GM18870 (cell line): ENCODE data around the gene PIGM.
A peak's percentile ranks its signal among the peaks of the same experiment; 100 is the strongest.
"Not testable (repeated sequence)": the region's sequence is repeated elsewhere in the genome, so short reads cannot be mapped to it uniquely, and the experiment has no call there.

Experiments used
- ATAC-seq: cut with Tn5 transposase; IDR thresholded peaks from one replicate; pipeline ENCODE4 v1.9.1; 2021; ENCODE audit warnings: moderate library complexity; ENCODE audit not compliant: unreplicated experiment

PIGM gene

DNA sequence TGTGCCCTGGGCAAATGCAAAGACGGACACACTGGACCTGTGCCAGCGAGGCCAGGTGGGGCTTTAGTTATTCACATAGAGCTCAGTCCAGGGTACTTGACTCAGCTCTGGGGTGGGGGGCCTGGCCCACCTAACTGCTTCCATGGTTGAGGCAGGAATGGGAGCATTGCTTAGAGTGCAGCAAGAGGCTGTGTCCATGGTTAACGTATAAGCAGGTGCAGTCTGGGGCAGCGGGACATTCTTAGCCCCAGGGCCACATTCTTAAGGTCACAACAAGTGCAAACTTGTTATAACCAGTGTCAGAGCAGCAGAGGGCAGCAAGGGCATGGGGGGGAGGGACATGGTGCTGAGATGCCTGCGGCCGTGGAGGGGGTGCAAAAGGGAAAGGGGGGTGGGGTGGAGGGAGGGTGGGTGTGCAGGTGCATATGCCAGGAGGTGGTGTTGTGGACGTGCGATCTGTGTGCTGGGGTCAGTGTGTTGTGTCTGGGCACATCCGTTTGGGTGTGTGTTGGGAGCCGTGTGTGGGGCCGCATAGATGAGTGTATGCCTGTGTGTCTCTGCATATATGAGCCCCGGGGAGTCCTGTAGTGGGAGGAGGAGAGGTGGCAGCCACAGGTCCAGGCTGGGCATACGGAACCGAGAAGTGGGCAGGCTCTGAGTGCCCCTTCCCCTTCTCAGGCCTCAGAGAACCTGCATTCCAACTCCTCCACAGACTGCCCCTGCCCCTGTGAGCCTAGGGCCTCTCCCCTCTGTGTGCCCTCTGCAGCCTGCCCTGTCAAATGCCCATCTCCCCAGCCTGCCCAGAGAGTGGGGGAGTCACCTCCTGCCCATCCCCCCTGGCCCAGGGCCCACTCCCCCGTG, 29.8 kb upstream of the PIGM start:
- no peak for ATAC-seq

DNA sequence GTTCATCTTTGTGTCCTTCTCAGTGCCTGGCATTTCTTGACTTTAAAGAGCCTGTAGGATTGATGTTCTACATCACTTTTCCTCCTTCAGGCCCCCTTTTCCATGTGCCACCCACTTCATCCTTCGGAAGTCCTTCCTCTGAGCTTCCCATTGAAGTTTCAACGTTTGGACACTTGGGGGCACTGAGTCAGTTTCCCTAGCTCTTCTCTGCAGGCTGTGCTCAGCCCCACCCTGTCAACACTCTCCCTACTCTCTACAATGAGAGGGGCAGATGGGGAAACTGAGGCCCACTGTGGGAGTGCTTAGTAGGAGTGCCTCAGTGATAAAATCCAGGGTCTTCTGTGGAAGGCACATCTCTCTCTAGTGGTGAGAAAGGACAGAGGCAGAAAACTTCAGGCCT, 26.3 kb upstream of the PIGM start:
- ATAC-seq, result no peak

DNA sequence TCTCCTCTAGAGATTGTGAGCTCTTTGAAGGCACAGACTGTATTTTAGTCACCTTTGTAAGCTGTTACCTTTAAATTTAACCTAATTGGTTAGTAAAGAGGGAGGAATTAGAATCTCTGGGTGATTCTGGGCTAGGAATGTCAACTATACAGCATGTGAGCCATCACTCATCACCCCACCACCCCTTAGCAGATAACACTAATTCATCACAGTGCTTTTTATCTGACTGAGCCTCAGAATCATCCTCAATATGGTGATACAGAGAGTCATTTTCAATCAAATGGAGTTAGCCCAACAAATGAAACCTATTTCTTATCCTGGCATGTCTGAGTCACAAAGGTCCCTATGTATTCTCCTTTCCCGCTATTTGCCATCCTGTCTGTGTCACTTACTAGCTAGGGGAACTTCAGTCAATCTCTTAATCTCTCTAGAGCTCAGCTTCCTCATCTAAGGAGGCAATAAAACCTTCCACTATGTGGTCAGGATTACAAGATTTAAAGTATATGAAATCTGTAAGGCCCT, 24.9 kb upstream of the PIGM start:
- no peak for ATAC-seq

DNA sequence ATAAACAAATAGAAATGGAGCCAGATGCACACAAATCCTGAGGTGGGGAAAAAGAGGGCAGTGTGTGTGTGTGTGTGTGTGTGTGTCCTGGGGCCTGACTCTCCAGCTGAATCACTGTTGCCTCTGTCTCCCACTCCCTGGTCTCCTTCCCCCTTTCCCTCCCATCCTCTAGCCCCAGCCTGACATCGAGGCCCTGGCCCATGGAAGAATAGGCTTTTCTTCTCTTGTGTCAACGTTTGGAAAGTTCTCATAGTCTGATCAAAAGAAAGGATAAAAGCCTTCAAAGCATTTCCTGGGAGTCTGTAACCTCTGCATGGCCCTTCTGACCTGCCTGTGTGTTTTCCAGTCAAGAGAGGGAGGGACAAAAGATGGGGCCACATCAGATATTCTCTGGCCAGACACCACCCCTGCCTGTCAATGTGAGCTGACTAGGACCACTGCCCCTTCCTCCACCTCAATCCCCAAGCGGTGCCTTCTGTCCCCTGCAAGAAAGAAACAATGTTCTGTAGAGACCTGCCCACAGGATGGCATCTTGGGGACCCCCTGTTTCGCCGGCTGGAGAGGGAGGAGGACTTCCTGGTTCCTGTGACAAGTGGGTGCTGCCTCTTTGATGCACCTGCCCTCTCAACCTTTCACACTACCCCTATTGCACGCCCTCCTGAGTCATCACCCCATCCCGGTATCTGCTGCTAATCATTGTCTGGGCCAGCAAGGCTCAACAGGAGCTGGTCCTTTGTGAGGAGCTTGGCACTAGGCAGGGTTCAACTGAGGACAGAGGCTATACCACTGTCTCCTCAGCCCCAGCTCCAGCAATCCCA, 22.0 kb upstream of the PIGM start:
- ATAC-seq, result no peak

DNA sequence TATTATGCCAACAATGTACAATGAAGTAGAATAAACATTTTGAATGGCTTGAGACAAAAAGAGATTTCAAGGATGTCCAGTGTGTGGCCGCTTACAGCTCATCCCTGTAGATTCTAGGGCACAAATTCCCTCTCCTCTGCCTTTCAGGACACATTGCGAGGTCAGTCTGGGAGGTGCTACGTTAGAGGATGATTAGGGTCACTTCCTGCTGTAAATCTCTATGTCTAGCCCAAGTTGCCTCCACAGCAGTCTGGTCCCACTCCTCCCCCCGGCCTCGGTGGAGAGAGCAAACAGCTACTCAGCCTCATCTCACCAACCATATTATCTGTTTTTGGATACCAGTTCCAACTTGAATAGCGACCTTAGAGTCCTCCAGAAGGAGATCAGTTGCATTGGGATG, 21.1 kb upstream of the PIGM start:
- ATAC-seq, result no peak

DNA sequence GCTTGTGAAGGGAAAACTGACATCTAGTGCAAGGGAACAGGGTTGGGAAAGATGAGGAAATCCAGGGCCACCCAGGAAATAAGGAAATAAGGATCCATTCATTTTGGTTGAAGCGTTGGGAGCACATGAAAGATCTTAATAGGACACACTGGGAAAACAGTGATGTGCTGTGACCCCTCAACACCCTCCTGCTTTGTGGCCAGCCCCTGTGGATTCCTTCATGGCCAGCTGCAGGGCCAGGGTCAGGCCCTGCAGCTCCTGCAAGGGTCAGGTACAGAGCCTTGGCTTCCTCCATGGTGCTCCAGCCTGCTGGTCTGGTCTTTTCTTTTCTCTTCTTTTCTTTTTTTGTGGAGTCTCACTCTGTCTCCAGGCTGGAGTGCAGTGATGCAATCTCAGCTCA, 18.8 kb upstream of the PIGM start:
- no peak for ATAC-seq

DNA sequence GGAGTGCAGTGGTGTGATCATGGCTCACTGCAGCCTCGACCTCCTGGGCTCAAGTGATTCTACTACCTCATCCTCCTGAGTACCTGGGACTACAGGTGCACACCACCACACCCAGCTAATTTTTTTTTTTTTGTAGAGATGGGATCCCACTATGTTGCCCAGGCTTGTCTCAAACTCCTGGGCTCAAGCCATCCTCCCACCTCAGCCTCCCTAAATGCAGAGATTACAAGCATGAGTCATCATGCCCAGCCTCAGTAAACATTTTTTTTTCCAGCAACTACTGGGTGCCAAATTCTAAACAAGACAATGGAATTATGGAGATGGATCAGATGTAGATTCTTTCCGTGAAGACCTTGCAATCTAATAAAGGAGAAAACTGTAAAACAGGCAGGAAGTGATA, 18.4 kb upstream of the PIGM start:
- ATAC-seq, result not testable (repeated sequence)

DNA sequence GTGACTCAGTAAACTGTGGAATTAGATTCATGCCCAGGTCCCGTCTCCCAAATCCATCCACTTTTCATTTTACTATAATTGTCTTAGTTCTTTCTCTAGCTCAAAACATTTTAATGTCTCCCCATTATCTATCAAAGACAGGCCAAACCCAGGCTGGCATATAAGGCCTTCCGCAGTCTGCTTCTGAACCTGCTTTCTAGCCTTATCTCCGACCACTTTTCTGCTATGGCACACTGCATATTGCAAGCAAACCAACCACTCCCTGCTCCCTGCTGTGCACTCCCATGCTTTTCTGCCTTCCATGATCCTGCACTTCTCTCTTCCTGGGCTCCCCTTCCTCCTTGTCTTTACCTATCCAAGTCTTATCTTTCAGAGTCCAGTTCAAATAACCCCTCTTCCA, 17.3 kb upstream of the PIGM start:
- ATAC-seq, result no peak

DNA sequence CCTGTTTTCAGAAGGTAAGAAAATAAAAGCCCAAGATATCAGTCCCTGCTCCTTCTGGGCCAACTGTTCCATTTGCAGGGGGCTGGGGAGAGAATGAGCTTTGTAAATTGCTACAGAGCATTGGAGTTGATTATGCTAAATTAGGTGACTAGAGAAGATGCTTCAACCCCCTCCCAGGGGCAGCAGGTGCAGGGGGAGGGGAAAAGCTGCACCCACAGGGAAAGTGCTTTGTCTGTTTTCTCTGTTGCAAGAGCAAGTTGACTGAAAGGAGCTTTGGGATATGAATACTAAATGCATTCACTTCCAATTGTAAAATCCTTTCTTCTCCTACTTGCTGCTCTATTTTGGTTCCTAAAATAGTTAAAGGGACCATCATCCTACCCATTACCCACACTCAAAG, 16.5 kb upstream of the PIGM start:
- no peak for ATAC-seq

DNA sequence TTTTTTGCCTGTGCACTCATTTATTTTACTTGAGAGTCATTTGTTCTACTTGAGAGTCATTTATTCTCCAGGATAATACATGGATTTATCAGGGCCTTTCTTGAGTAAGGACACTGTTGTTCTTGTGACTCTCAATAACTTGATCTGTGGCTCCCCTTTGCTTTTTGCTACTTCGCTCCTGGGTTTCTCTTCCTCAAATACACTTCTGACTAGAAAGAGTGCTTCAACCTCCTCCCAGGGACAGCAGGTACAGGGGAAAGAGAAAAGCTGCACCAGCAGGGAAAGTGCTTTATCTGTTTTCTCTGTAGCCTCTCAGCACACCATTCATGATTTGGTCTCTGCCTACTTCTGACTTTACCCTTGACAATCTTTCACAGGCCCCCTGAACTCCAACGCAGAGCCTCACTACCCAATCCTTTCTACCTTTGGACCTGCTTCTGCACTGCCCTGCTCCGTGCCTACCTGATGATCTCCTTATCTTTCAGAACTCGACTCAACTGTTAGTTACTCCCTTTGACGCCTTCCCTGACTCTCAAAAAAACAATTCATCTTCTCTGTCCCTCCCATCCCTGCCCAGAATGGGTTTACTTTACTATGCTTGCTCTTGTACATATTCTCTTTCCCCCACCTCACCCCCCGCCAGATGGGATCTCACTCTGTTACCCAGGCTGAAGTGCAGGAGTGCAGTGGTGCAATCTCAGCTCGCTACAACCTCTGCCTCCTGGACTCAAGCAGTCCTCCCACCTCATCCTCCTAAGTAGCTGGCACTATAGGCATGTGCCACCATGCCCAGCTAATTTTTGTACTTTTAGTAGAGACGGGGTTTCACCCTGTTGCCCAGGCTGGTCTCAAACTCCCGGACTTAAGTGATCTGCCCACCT, 15.6 kb upstream of the PIGM start:
- no peak for ATAC-seq

DNA sequence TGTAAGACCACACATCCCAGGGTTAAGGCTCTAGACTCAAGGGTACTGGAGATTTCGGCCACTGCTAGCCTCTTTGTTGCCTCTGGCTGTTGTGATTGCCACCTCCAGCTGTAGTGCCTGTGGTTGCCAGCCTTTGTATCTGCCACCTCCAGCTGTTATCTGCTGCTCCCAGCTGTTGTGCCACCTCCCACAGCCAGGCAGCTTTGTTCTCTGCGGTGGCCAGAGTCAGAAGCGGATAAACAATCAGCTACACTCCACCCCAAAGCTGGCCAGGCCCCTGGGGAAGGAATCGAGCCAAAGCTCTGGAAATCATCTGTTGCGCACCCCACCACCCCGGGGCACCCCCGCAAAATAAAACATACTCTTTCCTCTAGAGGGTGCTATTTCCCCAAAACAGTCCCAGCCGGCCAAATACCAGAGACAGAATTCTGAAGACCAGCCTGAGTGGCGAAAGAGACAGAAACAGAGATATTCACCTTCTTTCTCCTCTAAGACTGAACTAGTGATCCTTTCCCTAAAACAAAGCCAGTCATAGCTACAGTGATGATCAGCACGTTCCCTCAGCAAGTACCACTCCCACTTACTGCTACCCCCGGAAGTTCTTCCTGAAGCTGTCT, 14.8 kb upstream of the PIGM start:
- no peak for ATAC-seq

DNA sequence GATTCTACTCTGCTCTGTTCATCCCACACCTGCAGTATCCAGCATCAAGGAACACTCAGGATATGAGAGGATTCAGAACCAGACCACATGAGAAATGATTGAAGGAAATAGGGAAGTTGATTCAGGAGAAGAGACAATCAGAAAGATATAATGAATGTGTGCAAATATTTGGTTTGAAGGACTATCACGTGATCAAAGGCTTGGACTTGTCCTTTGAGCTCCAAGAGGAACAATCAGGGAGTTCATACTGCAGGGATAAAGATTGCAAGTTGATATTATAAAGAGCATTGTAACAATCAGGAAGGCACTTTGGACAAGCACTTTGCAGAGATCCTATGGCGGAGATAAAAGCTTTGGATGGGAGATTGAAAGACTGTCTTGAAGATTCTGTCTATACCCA, 13.9 kb upstream of the PIGM start:
- ATAC-seq, result no peak

DNA sequence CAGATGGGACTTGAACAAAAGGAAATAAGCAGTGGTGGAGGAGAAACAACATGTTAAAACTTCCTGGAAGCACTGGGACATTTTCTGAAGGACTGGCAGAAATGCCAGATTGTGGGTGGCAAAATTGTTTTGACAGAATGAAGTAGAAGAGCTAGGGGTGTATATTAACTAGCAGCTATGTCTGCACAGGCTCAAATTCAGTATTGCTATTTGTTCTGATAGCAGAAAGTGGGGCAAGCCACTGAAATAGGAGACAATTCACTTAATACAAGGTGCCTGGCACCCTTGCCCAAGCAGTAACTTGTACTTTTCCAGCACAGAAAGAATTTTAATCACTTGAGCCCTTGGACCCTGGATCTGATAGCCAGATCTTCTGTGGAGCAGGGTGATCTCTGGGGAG, 11.8 kb upstream of the PIGM start:
- ATAC-seq, result no peak

DNA sequence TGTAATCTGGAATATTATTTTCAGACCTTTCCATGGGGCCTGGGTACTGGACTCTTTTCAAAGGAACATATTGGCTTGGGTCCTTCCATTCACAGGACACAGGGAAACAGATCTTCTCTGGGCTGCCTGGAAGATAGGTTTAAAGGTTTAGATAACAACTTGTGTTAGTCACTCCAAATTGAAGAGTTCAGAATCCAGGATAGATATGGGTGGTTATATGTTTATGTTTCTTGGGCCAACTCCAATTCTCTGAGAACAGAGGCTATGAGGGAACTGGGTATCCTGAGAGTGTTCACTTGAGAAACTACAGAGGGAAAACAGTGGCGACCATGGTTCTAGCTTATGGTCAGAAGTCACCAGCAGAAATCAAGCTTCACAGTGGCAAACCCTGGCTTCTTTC, 8.7 kb upstream of the PIGM start:
- no peak for ATAC-seq

DNA sequence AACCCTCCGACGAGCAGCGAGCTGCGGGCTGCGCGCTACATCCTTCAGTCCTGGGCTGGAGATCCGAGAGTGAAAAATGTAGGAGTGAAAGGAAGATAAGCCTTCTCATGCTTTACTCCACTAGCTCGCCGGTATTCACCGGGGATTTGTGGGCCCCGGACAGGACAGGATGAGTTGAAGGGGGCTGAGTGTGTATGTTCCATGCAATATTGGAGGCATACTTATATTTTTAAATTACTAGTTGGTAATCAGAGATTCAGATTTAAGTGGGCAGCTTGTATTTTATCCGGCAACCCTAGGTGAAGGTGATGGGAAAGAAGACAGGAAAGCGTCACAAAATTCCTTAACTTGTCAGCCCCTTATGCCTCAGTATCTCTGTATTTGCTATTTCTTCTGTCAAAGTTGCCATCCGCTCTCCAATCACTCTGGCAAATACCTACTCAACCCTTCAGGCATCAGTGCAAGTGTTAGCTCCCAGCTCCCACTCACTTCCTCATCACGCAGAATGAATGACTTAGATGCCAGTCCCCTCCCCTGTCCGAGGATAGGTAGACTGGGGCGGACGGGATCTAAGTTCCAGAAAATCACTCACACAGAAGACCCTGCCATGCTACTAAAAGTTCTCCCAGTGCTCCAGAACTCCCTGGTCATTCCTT, 503 bp upstream of the PIGM start:
- peak; percentile 6 for ATAC-seq

DNA sequence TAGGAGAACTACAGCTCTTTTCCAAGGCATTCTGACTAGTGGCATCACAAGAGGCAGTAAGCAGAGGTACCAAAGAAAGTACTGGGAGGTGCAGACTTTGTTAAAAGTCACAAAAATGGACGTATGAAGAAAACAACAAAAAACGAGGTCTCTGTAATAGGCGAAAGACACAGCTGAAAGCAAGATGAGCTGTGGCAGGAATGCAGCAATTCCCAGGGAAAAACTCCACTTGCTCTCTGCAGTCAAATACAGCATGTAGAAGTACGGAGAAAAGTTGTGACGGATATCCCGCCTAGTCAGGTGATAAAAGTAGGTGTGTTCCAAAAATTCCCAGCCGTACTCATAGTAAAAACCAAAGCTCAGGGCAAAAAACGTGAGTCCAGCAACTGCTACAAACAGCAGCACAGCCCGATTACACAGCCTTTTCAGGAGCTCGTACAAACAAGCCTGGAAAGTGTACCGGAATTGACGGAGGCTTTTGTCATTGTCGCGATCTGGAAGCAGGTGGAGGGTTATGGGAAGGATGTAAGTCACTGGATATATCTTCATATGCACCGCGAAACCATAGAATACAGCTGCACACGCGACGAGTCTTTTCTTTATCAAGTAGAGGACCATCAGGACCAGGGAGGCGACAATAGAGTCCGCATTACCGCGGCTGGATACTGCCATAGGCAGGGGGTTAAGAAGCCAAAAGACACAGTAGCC, 979 bp downstream of the PIGM start:
- peak; percentile 1 for ATAC-seq

DNA sequence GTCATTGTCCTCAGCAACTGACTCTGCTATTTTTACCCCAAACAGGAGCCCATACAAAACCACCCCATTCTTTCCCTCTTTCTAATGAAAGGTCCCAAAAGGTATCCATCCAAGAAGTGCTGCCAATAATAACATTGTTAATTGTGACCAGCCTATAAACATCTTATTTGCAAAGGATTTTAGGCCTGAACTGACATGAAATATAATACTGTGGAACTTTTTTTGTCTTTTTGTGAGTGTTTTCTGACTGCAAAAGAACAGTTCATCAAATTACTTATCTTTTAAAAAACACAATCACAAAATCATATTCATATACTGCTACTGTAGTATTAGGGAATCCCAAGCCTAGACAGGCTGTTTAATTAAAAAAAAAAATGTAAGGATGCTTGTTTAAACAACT, 3.4 kb downstream of the PIGM start:
- no peak for ATAC-seq

DNA sequence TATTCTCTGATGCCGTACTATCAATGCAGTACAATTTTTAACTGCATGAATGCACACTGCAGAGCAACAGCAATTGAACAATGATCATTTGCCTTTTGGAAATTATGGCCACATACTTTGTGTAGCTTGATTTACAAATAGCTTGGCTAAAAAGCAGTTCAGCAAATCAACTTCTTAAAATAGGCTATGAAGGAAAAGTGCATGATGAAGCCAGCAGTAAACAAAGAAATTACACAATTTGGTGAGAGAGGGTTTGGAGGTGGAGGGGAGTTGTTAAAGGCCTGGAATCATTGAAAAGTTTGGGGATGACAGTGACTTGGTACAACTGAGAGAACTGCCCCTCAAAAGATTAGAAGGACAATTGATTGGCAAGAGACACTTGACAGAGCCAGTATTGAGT, 6.5 kb downstream of the PIGM start:
- no peak for ATAC-seq

DNA sequence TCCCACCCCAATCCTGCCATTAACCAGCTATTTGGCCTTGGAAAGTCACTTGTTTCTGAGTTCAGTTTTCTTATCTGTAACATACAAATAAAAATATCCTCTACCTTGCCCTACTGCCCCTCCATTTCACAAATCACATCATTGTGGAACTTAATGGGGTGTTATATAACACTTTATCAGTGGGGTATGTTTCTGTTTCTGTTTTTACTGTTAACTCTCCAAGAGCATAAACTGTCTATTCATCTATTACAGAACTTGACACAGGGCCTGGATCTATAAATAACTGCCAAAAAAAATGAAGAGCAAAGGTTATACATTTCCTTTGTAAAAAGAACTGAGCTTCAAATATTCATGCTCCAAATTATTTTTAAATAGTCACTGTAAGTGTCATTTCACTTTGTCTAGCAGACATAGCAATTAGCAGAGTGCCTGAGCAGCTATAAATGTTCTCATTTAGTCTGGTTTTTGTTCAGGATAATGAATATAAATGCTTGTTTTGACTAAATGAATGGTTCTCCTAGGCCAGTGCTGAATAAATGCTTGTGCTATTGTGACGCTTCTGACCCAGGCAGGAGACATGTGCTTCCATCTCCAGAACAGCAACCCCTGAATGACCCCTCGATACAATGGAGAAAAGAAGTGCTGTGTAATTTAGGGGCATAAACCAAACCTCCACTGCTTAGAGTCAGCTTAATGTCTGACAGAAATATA, 7.4 kb downstream of the PIGM start:
- no peak for ATAC-seq
